ENCODE data around the gene MORN2. TPM values are rescaled to one million over a fixed set of nuclear protein-coding genes. Genes with fewer than 3 reads are reported as not detected.

MORN2 gene
- total and polyA plus RNA-seq, 8 donors, result 5.5 to 30.6 (median 8.4) TPM

DNA sequence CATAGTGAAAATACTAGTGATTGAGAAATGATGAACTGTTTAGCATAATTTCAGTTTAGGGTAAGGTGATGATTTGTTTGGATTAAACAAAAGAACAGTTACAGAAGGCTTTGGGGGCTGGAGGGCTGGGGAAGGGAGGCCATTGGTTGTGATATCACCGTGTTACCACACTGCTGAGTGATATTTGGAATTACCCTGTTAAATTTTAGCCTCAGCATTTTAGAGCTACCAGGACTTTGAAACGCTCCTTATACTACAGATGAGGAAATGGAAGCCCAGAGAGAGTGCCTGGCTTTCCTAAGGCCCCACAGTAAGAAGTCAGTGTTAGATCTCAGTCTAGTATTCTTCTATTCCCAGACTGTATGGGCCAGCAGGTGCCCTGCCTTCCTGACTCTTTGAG lies 29.5 kb downstream of the MORN2 start:
- no peak for ATAC-seq
- Histone ChIP-seq H3K9me3 (no peaks in the 10 kb centered on the region), H3K4me1 (no peaks in the 10 kb centered on the region), H3K4me3 (no peak overlapping the region), H3K27ac (no peak overlapping the region), H3K27me3 (no peaks in the 10 kb centered on the region), H3K36me3 (no peaks in the 10 kb centered on the region)
- no peak for DNase-seq
- FAIRE-seq, result no peak
- intact Hi-C loops (cut with DNase I), result no loop called here
- WGBS, 2 donors, result 71 to 95% methylated on average over 2 of the region's 2 CpGs
- TF ChIP-seq, protein P1, sequence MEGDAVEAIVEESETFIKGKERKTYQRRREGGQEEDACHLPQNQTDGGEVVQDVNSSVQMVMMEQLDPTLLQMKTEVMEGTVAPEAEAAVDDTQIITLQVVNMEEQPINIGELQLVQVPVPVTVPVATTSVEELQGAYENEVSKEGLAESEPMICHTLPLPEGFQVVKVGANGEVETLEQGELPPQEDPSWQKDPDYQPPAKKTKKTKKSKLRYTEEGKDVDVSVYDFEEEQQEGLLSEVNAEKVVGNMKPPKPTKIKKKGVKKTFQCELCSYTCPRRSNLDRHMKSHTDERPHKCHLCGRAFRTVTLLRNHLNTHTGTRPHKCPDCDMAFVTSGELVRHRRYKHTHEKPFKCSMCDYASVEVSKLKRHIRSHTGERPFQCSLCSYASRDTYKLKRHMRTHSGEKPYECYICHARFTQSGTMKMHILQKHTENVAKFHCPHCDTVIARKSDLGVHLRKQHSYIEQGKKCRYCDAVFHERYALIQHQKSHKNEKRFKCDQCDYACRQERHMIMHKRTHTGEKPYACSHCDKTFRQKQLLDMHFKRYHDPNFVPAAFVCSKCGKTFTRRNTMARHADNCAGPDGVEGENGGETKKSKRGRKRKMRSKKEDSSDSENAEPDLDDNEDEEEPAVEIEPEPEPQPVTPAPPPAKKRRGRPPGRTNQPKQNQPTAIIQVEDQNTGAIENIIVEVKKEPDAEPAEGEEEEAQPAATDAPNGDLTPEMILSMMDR (IDR thresholded peaks at IDR 0.05), result no peak

DNA sequence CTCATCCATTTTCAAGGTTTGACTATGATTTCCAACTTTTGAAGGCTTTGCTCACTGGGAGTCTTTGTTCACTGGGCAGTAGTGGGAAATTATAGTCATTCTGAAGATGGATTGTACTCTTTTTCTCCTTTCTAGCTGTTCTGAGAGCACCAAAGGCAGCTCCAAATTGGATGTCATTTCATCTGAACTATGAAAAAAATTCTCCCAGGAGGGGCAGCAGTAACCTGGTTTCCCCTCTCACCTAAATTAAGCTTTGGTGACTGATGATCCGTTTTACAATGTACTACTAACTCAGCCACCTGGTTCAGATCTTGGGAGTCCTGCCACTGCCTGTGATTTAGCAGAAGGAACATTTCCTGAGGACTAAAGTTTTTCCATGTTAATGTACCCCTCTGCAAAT lies 31.5 kb downstream of the MORN2 start:
- TF ChIP-seq, protein P1 (IDR thresholded peaks at IDR 0.05), result no peak
- WGBS, 2 donors, result 50 to 55% methylated on average over 1 of the region's 1 CpG
- no peak for ATAC-seq
- no peak for DNase-seq
- Histone ChIP-seq H3K4me1 (no peaks in the 10 kb centered on the region), H3K27me3 (no peaks in the 10 kb centered on the region), H3K36me3 (no peaks in the 10 kb centered on the region), H3K4me3 (no peak overlapping the region), H3K27ac (no peak overlapping the region), H3K9me3 (no peaks in the 10 kb centered on the region)
- FAIRE-seq, result no peak
- intact Hi-C loops (cut with DNase I), result no loop called here

DNA sequence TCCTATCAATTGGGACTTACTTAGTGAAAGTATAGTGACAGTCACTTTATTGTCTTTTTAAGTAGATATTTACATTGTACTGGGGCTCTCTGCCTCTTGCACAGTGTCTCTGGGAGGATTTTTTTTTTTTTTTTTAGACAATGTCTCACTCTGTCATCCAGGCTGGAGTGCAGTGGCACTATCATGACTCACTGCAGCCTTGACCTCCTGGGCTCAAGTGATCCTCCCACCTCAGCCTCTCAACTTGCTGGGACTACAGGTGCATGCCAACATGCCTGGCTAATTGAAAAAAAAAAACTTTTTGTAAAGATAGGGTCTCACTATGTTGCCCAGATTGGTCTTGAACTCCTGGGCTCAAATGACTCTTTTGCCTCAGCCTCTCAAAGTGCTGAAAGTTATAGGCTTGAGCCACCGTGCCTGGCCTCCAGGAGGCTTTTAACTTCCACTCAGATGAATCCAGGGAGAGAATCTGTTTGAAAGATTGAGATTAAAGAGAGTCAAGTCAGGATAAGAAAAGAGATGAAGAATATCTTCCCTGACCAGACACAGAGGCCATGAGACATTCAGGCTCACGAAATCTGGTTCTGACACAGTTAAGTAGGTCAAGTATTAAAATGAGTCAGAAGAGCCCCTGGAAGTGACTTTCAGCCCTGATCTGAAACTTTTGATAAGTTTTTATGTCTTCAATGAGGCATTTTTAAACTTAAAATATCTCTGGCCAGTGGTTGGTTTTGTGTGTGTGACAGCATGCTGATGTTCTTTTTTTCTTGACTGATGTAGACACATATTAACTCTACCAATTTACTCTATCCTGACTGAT lies 32.2 kb downstream of the MORN2 start:
- TF ChIP-seq, protein P1 (IDR thresholded peaks at IDR 0.05), result no peak
- intact Hi-C loops (cut with DNase I), result no loop called here
- Histone ChIP-seq H3K4me1 (no peaks in the 10 kb centered on the region), H3K36me3 (no peaks in the 10 kb centered on the region), H3K27ac (no peak overlapping the region), H3K9me3 (no peaks in the 10 kb centered on the region), H3K27me3 (no peaks in the 10 kb centered on the region), H3K4me3 (no peak overlapping the region)
- FAIRE-seq, result no peak
- 72 to 77% methylated on average over 2 of the region's 2 CpGs for WGBS, 2 donors
- no peak for ATAC-seq
- no peak for DNase-seq

DNA sequence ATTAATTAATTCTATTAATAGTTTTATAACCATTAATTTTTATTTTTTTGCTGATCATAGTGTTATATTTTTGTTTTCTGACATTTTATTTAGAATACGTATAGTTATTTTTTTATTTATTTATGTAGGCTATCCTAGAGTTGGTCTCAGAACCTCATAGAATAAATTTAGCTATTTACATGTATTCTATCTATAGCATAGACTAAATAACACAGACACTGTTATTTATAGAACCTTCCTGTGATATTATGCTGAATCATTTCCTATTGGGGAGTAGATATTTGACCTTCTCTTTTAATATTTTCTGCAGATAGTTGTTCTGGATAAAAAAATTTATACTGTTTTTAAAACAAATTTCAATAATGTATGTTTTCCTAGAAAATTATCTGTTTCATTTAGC lies 34.1 kb downstream of the MORN2 start:
- Histone ChIP-seq H3K4me3 (no peak overlapping the region), H3K36me3 (no peaks in the 10 kb centered on the region), H3K27me3 (no peaks in the 10 kb centered on the region), H3K4me1 (no peaks in the 10 kb centered on the region), H3K27ac (no peak overlapping the region), H3K9me3 (no peaks in the 10 kb centered on the region)
- ATAC-seq (no peak), FAIRE-seq (no peak), DNase-seq (no peak)
- intact Hi-C loops (cut with DNase I), result no loop called here
- WGBS, 2 donors, result 94 to 98% methylated on average over 1 of the region's 1 CpG
- TF ChIP-seq, protein P1 (IDR thresholded peaks at IDR 0.05), result no peak

DNA sequence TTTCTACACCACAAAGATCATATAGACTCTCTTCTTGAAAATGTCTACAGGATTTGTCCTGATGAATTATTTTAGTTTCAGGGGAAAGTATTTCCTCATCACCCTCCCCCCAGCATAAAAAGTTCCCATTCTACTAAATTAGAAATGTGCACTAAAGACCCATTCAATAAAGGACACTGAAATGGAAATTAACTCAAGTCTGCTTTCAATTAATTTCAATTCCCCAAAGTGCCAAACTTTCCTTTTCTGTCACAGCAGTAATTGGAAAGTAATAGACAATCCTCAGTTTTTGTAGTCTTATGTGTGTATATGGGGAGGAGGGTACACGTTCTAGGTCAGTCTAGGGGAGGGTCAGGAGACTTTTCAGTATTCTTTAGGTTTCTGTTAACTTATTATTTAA lies 35.4 kb downstream of the MORN2 start:
- TF ChIP-seq, protein P1 (IDR thresholded peaks at IDR 0.05), result no peak
- H3K27ac ChIP-seq, result no peak overlapping the region
- intact Hi-C loops (cut with DNase I), result no loop called here
- no peak for DNase-seq
- no peaks in the 10 kb centered on the region for H3K36me3 ChIP-seq
- no peaks in the 10 kb centered on the region for H3K4me1 ChIP-seq
- ATAC-seq, result no peak
- 77 to 98% methylated on average over 1 of the region's 1 CpG for WGBS, 2 donors
- H3K9me3 ChIP-seq, result no peaks in the 10 kb centered on the region
- no peak overlapping the region for H3K4me3 ChIP-seq
- no peak for FAIRE-seq
- H3K27me3 ChIP-seq, result no peaks in the 10 kb centered on the region

All from pancreas (tissue), 10 donors.